Skeletal muscle tissue (tissue), 4 donors: ENCODE results near the gene ACP3. TPM values are rescaled to one million over a fixed set of nuclear protein-coding genes. Genes with fewer than 3 reads are reported as not detected.

ENCODE experiments used
- H3K27ac ChIP-seq: one replicate; pipeline ENCODE4 v1.7.0; 2013; ENCODE audit warnings: mild to moderate bottlenecking, low read depth, low read length, inconsistent platforms
- H3K27me3 ChIP-seq, 3 donors: one replicate each; pipeline ENCODE4 v1.7.0; 2013; ENCODE audit warnings: low read length in 3 of 3; ENCODE audit not compliant: control insufficient read depth in 3 of 3, insufficient read depth in 3 of 3
- H3K36me3 ChIP-seq, 3 donors: one replicate each; pipeline ENCODE4 v1.7.0; 2013; ENCODE audit warnings: low read length in 3 of 3; ENCODE audit not compliant: control insufficient read depth in 3 of 3, insufficient read depth in 3 of 3
- H3K4me1 ChIP-seq, 3 donors: one replicate each; pipeline ENCODE4 v1.7.0; 2013; ENCODE audit warnings: low read length in 3 of 3, mild to moderate bottlenecking in 3 of 3; ENCODE audit not compliant: control insufficient read depth in 3 of 3, insufficient read depth in 3 of 3
- H3K4me3 ChIP-seq, 3 donors: one replicate each; pipeline ENCODE4 v1.7.0; 2013; ENCODE audit warnings: low read length in 3 of 3
- H3K9ac ChIP-seq, 3 donors: one replicate each; pipeline ENCODE4 v1.7.0; 2013; ENCODE audit warnings: low read length in 3 of 3, mild to moderate bottlenecking in 3 of 3, moderate library complexity in 2 of 3, low read depth in 1 of 3
- H3K9me3 ChIP-seq, 3 donors: one replicate each; pipeline ENCODE4 v1.7.0; 2013; ENCODE audit warnings: low read length in 3 of 3; ENCODE audit not compliant: control insufficient read depth in 3 of 3
- total RNA-seq: library from RNA; depleted of rRNA; stranded (reverse); fragments of >200 nt; gene quantifications from one replicate; pipeline ENCODE4 v1.2.3, GENCODE V29; 2014
- donor health status: Osteomylitis.

Gene ACP3
- total RNA-seq, 1 donor from 2014 or later, result 0.52 TPM

DNA sequence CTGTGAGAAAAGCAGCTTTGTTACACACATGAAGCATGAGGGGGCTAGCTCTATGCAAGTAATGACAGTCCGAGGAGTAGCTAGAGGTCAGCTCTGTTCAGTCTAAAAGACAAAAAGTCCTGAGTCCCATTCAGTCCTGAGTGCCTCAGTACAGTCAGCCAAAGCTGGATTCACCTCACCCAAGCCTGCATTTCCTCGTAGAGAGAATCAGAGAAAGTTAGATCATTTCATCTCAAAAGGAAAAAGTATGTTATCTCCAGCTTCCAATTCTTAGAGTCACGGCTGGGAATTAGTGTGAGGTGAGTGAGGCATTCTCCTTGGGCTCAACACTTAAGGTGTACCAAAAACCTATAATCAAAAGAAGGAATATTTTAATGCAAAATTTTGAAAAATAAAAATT, 5.9 kb upstream of the ACP3 start:
- Histone ChIP-seq H3K27ac (no peak overlapping the region), H3K9ac (no peak overlapping the region), H3K9me3 (no peaks in the 10 kb centered on the region), H3K36me3 (no peaks in the 10 kb centered on the region), H3K27me3 (no peaks in the 10 kb centered on the region), H3K4me1 (no peaks in the 10 kb centered on the region), H3K4me3 (no peak overlapping the region)

DNA sequence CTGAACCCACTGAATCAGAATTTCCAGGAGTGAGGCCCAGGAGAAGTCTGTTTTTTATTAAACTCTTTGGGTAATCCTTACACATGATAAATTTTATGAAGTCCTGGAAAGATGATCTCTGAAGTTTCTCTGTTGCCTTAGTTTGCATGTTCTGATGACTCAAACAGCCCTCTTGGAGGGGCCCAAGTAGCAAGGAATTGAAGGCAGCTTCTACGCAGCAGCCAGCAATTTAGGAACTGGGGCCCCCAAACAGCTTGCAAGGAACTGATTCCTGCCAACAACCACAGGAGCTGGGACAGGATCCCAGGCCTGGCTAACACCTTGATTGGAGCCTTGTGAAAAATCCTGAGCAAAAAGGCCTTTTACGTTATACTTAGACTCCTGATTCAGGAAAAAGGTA, 5.4 kb upstream of the ACP3 start:
- Histone ChIP-seq H3K36me3 (no peaks in the 10 kb centered on the region), H3K27ac (no peak overlapping the region), H3K9me3 (no peaks in the 10 kb centered on the region), H3K4me3 (no peak overlapping the region), H3K27me3 (no peaks in the 10 kb centered on the region), H3K9ac (no peak overlapping the region), H3K4me1 (no peaks in the 10 kb centered on the region)

DNA sequence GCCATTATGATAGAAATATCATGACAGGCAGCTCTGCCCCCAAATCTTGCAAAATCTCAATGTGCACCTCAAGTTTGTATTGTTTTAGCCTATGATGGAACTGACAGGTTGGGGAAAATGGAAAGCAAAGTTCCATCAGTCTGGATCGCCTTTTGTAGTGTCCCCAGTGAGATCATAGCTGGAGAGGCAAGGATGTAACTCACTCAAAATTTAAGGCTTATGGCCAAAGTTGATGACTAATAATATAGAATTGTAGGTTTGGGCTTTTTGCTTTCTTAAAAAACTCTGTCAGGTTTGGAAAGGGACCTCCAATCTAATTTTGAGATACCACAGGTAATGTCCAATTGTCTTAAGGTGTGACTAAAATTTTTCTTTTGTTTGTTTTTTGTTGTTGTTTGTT, 1.4 kb upstream of the ACP3 start:
- H3K36me3 ChIP-seq, result no peaks in the 10 kb centered on the region
- H3K4me3 ChIP-seq, result no peak overlapping the region
- peaks cover 0 to 2% (median 0%) of the 10 kb centered on the region in 3 donors for H3K27me3 ChIP-seq
- H3K9me3 ChIP-seq, result no peaks in the 10 kb centered on the region
- H3K4me1 ChIP-seq, result no peaks in the 10 kb centered on the region
- no peak overlapping the region for H3K27ac ChIP-seq
- no peak overlapping the region for H3K9ac ChIP-seq

DNA sequence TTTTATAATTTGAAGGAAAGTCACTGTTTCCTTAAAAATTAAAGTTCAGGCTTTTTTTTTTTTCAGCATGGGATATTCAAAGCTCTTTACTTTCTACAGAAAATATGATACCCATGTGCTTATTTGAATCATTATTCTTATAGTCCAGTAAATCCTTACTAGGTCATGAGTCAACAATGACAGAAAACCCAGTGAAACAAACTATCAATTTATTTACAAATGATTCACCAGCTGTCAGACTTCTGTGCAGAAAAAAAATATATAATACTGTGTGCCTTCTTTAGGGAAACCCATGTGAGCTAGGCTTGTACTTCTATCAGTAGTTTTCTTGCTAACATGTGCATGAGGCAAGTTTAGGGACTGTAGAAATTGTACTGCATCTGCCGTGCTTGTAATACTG, 1.2 kb downstream of the ACP3 start:
- Histone ChIP-seq H3K27ac (no peak overlapping the region), H3K27me3 (peaks cover 0 to 2% (median 0%) of the 10 kb centered on the region in 3 donors), H3K36me3 (no peaks in the 10 kb centered on the region), H3K4me1 (no peaks in the 10 kb centered on the region), H3K9me3 (no peaks in the 10 kb centered on the region), H3K4me3 (no peak overlapping the region), H3K9ac (no peak overlapping the region)

DNA sequence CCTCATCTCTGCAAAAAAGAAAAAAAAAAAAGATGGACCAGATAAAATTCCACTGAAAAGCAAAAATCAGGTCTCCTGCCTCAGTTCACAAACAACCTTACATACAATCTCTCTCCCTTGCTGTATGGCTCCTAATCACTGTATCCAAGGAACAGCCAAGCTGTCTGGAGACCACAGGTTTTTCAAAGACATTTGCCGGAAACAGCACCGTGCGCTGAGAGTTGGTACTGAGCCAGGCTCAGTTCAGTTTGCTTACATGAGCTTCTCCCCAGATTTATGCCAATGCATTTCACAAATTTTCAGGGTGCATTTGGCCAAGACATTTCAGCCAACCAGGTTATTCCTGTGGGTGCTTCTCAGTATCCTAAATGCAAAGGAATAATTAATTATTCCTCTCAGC, 4.1 kb downstream of the ACP3 start:
- Histone ChIP-seq H3K4me3 (no peak overlapping the region), H3K27ac (no peak overlapping the region), H3K9ac (no peak overlapping the region), H3K27me3 (peaks cover 0 to 2% (median 0%) of the 10 kb centered on the region in 3 donors), H3K36me3 (no peaks in the 10 kb centered on the region), H3K9me3 (no peaks in the 10 kb centered on the region), H3K4me1 (no peaks in the 10 kb centered on the region)

DNA sequence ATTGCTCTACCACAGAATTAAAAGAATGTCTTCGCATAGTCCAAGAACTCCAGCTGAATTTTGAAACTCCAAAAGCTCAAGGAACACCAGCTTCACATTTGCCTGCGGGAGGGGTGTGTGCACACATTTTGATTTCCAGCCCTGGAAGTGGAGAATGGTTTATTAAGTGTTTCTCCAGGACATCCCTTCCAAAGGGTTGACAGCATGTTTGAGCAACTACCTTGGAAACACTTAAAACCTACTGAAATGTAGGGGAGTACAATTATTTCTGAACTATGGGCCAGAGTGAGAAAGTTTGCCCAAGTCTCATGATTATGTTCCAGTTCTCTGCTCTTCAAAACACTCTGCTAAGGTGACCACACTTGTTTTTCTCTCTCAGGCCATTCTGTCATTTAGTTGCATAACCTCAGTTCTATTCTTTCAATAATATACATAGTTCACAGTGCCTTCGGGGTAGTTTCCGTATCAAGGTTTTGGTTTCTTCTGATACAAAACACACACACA, 7.9 kb downstream of the ACP3 start:
- Histone ChIP-seq H3K4me1 (no peaks in the 10 kb centered on the region), H3K36me3 (no peaks in the 10 kb centered on the region), H3K9me3 (no peaks in the 10 kb centered on the region), H3K4me3 (no peak overlapping the region), H3K27me3 (no peaks in the 10 kb centered on the region), H3K27ac (no peak overlapping the region), H3K9ac (no peak overlapping the region)

DNA sequence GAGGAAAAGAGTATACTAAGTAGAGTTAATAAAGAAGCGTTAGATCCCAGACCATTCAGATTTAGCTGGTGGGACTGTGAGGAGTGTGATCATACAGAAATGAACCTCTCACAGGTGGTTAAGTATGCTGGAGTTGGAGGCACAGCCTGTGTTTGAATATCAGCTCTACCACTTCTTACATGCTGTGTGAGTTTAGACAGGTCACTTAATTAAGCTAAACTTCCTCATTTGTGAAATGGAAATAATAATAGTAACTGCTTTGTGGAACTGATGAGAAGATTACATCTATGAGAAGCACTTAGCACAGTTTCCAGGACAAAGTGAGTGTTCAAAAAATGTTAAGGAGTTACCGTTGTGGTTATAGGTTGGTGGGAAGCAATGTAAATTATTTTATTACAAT, 8.4 kb downstream of the ACP3 start:
- H3K36me3 ChIP-seq, result no peaks in the 10 kb centered on the region
- no peak overlapping the region for H3K27ac ChIP-seq
- no peaks in the 10 kb centered on the region for H3K9me3 ChIP-seq
- H3K9ac ChIP-seq, result no peak overlapping the region
- H3K27me3 ChIP-seq, result no peaks in the 10 kb centered on the region
- no peak overlapping the region for H3K4me3 ChIP-seq
- H3K4me1 ChIP-seq, result no peaks in the 10 kb centered on the region

DNA sequence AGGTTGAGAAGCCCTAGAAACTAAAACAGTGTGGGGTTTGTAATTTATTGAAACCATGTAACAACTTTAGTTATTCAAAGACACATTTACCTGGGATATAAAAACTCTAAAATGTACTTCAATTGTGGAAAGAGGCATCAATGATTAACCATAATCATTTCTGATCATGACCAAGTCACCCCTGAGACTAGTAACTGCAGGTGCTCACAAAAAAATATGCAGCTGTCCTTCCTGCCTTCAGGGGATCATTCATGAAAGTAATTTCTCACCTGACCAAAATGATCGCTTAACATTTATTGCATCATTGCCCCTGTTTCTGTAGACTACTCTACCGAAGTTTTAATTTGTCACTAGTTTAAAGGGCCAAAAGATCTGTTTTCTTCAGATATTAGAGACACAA, 9.0 kb downstream of the ACP3 start:
- no peaks in the 10 kb centered on the region for H3K27me3 ChIP-seq
- H3K9ac ChIP-seq, result no peak overlapping the region
- H3K36me3 ChIP-seq, result no peaks in the 10 kb centered on the region
- no peaks in the 10 kb centered on the region for H3K4me1 ChIP-seq
- no peaks in the 10 kb centered on the region for H3K9me3 ChIP-seq
- no peak overlapping the region for H3K27ac ChIP-seq
- H3K4me3 ChIP-seq, result no peak overlapping the region

DNA sequence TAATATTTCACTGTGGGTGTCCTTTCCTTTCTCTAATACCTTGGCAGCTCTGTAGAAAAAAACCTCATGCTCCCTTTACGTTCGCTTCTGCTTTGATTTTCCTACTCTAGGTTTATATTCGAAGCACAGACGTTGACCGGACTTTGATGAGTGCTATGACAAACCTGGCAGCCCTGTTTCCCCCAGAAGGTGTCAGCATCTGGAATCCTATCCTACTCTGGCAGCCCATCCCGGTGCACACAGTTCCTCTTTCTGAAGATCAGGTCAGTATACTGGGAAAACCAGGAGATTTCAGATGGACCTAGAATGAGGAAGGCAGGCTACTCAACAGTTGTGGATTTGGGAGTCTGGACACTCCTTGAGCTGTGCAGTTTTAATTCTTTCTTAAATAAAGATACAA, 14.9 kb downstream of the ACP3 start:
- Histone ChIP-seq H3K4me1 (no peaks in the 10 kb centered on the region), H3K27me3 (no peaks in the 10 kb centered on the region), H3K4me3 (no peak overlapping the region), H3K9me3 (no peaks in the 10 kb centered on the region), H3K9ac (no peak overlapping the region), H3K27ac (no peak overlapping the region), H3K36me3 (no peaks in the 10 kb centered on the region)

DNA sequence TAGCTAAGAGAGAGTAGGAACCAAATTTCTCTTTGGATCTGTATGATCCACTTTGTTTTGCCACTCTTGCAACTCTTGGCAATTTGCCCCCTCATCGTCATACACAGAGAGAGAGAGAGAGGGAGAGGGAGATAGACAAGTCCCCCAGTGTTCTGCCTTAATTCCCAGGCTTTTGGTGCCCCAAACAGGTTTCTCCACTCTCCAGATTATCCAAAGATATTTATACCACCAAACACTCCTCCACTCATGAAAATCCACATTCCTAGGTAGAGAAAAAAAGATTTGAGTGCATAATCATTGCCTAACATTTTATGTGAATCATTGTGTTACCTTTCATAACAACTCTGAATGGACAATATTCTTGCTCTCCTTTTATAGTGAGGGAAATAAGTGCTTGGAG, 15.3 kb downstream of the ACP3 start:
- H3K9me3 ChIP-seq, result no peaks in the 10 kb centered on the region
- H3K4me3 ChIP-seq, result no peak overlapping the region
- no peaks in the 10 kb centered on the region for H3K4me1 ChIP-seq
- no peaks in the 10 kb centered on the region for H3K27me3 ChIP-seq
- no peak overlapping the region for H3K27ac ChIP-seq
- no peaks in the 10 kb centered on the region for H3K36me3 ChIP-seq
- H3K9ac ChIP-seq, result no peak overlapping the region

DNA sequence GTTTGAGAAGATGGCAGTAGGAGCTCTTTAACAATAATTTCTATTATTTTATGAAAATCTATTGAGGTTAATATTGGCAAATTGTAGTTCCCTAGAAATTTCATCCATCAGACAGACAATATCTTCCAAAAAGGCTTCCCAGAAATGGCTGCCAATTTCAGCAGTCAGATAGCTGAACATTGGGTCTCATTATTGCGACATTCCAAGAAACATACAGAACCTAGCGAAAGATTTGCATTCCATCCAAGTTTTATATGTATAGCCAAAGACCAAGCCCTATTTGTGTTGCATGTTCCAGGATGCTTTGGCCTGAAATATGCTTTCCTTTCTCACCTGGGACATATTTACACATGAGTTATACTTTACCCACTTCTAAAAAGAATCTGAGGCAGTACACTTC, 24.5 kb downstream of the ACP3 start:
- Histone ChIP-seq H3K27me3 (no peaks in the 10 kb centered on the region), H3K4me1 (peaks cover 0 to 3% (median 0%) of the 10 kb centered on the region in 3 donors), H3K4me3 (no peak overlapping the region), H3K9ac (no peak overlapping the region), H3K9me3 (no peaks in the 10 kb centered on the region), H3K27ac (no peak overlapping the region), H3K36me3 (no peaks in the 10 kb centered on the region)
